NCI-H1092 treated with DMSO at 0.1 percent for 48 hours (cell line): ENCODE results near the gene CSNK2B.

ENCODE experiments used
- DNase-seq: peaks from one replicate; lab custom pipeline; 2025; lab: John Stamatoyannopoulos, UW

Gene CSNK2B

DNA sequence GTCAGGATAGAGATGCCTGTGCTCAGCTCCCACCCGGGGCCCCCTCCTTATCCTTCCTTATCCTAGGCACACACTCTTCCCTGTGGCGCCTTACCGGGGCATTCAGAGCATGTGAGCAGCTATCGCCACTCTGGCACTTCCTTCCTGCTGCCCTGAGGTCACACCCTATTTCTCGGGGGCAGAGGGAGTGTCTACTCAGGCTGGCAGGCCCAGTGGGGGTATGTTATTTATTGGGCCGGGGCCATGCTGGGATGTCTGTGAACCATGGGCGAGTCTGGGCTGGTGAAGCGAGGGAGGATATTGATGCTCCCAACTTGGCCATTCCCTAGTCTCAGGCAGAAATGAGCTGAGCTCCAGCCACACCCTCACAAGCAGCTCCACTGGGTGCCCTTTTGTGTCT lies 45.4 kb downstream of the CSNK2B start:
- no peak for DNase-seq

DNA sequence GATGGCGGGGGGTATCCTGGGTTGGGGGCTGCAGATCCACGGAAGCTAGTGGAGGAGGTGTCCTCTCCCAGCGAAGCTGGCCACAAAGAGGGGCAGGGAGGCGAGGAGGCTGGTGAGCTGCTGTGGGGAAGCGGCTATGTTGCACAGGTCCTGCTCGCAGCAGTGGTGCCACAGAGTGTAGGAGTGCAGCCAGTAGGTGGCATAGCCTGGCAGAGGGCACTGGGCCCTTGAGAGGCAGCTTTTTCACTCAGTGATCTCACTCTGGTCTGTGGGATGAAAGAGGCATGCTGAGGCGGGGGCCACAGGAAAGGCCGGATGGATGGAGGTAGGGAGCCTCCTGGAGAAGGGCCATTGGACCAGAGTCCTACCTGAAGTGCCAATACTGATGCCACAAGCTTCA lies 46.4 kb downstream of the CSNK2B start:
- DNase-seq, result no peak

DNA sequence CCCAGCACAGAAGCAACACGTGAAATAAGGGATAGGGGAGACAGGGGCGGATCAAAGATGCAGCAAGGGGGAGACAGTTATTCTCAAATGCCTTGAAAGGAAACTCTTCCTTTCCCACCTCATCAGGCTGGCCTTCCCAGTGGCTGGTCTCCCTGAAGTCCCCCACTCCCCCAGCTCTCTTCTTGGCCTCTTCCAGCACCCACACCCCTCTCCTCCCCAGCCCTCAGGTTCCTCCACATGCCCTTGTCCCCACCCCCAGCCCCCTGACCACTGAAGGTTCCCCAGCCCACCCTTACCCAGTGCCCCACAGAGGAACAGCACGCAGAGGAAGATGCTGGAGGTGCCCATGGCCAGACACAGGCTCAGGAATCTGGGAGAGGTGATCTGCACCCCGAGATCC lies 47.6 kb downstream of the CSNK2B start:
- no peak for DNase-seq

DNA sequence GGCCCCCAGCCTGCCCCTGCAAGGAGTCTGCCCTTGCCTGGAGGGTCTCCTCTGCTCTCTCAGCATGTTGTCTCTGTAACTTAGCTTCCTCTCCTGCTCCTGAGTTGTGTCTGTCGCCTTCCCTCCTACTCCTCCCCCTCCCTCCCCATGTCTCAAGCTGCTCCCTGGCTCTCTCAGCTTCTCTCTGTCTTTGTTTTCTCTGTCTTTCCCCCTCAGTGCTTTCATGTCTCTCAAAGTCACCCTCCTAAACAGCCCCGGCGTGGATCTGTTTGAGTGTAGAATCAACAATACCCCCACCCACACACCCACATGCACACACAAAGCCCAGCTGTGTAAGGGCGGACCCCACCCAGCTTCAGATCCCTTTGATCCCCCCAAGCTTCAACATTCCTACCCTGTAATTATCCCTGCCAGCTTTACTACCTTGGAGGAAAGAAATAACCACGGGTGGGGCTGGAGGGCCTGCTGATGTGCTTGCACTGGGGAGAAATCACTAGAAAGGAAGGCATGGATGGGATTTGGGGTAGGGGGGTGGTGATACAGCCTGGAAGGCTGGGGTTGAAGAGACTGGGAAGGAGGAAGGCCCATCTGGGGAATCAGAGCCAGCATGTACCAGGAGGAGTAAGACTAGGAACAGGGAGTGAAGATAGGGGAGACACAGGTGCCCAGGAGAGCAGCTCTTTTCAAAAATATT lies 48.3 kb downstream of the CSNK2B start:
- no peak for DNase-seq

DNA sequence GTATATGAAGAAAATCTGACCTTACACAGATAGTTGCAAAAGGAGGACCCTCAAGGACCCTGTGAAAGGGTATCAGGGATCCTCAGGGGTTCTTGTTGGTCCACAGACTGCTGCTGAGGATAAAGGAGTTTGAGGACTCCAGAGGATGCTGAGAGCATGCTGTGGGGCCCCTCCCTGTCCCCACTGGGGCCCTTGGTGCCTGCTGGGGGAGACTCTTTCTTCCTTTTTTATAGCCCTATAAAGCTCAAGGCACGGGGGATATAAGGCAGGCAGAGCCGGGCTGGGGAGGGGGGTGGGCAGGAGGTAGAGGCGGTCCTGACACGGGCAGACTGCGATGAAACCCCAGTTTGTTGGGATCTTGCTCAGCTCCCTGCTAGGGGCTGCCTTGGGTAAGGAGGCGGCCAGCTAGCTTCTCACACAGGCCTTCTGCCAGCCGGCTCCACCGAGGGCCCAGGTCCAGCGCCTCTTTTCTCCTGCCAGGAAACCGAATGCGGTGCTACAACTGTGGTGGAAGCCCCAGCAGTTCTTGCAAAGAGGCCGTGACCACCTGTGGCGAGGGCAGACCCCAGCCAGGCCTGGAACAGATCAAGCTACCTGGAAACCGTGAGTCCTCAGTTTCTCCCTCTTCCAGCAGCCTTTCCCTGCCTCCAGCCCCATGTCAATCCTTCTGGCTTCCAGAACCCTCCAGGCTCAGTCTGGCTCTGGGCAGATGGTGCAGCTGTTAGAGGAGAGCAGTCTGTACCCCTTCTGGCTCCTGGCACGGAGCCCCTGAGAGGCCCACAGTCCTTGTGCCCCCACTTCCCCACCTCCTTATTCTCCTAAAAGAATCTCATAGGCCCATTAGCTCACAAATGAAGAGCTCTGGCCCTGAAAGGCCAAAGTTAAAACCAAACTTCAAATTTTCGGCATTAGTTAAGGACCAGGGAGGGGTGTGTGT lies 49.4 kb downstream of the CSNK2B start, which contains the start of gene LY6G6D:
TSS of gene LY6G6D (plus strand) at position 327 of the 937 bp plus-strand sequence. CDS start at position 335, 8 bp downstream.
- no peak for DNase-seq

DNA sequence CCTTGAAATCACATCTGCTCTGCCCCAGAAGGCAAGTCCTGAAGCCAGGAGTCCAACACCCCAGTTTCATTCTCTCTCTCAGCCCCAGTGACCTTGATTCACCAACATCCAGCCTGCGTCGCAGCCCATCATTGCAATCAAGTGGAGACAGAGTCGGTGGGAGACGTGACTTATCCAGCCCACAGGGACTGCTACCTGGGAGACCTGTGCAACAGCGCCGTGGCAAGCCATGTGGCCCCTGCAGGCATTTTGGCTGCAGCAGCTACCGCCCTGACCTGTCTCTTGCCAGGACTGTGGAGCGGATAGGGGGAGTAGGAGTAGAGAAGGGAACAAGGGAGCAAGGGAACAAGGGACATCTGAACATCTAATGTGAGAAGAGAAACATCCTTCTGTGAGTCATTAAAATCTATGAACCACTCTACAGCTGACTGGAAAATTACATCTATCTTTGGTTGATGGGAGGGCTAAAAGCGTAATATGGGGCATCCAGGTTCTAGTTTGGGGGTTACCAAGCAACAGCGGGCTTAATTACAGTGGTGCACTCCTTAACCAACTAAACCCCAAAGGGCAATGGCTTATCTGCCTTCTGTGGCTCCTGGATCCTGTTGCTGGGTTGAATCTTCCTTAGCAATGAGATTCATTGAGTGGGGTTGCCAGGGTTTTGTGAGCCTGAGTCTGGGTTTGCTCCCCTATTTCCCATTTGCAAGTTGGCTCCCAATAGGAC lies 51.8 kb downstream of the CSNK2B start:
- DNase-seq, result no peak

DNA sequence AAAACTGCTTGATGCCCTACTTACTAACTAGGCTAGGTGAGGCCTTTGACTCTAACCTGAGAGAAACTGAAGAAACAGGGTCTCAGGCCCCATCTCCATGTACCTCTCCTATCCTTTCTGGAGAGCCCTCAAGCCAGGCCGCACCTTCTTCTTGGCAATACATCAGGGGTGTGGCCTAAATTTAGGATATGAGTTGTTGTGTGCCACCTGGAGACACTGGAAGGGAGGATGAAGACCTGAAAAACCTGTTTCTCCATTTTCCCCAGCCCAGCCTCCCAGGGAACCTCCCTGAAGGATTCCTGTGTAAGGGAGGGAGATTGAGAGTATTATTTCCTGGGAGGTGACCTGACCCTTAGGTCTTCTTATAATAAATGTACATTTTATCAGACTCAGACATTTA lies 52.4 kb downstream of the CSNK2B start:
- DNase-seq, result no peak

DNA sequence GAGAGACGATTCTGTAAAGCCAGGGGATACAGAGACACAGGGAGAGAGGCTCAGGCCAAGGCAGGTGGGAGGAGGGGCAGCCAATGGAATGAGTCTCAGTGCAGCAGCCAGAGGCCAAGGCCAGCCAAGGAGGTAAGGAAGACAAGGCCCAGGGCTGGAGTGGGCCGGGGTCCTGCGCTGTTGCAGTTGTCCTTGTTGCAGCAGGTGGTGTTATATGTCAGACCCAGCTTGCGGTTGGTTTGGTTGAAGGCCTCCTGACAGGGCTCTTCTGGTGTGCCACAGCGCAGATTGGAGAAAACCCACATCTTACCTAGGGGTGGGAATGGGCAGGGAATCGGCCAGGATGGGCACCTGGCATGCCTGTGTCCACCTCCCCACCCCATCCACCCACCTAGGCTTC lies 53.1 kb downstream of the CSNK2B start:
- no peak for DNase-seq
